ENCODE measurements around the gene PLEKHG4B.

- no peak for TF ChIP-seq POLR2A (IDR thresholded peaks at IDR 0.05; ENCODE audit: low read length)
- TF ChIP-seq GATA1 (IDR thresholded peaks at IDR 0.05; ENCODE audit: low read depth, low read length), result no peak
Measured at GRCh38 chr5:54175-54730, 37.7 kb upstream of the PLEKHG4B start.
